CD14-positive monocyte (primary cell): ENCODE measurements around the gene KIRREL3. TPM values are rescaled to one million over a fixed set of nuclear protein-coding genes. Genes with fewer than 3 reads are reported as not detected.

Source experiments
- DNase-seq, 3 donors: peaks; one replicate each; pipeline ENCODE4 v3.0.0-alpha.2; 2011 to 2022
- H2AFZ ChIP-seq: 2 replicates; pipeline ENCODE4 v1.6.0; 2012; ENCODE audit warnings: mild to moderate bottlenecking, low read depth, low read length, inconsistent platforms; ENCODE audit not compliant: insufficient read depth, poor library complexity, severe bottlenecking
- H3K27ac ChIP-seq, 2 donors: 1 replicate in 1 of 2; 2 replicates in 1 of 2; pipeline ENCODE4 v1.5.1; 2012 to 2013; ENCODE audit warnings: low read length in 2 of 2, control low read depth in 1 of 2, inconsistent platforms in 1 of 2, low read depth in 1 of 2, mild to moderate bottlenecking in 1 of 2
- H3K27me3 ChIP-seq, 2 donors: one replicate each; pipeline versions ENCODE4 v1.6.0 to v1.6.1; 2011 to 2013; ENCODE audit warnings: low read length in 2 of 2; ENCODE audit not compliant: control insufficient read depth in 2 of 2, insufficient read depth in 2 of 2
- H3K36me3 ChIP-seq, 2 donors: replicated peaks in 1 of 2; 1 replicate in 1 of 2; 2 replicates in 1 of 2; pipeline versions ENCODE4 v1.5.1 to v1.6.1; 2012 to 2013; ENCODE audit warnings: low read length in 2 of 2, control low read depth in 1 of 2, inconsistent platforms in 1 of 2, mild to moderate bottlenecking in 1 of 2; ENCODE audit not compliant: insufficient read depth in 2 of 2, control insufficient read depth in 1 of 2
- H3K4me1 ChIP-seq, 2 donors: 1 replicate in 1 of 2; 2 replicates in 1 of 2; pipeline versions ENCODE4 v1.5.1 to v1.6.1; 2012 to 2013; ENCODE audit warnings: low read length in 2 of 2, control low read depth in 1 of 2, inconsistent platforms in 1 of 2, mild to moderate bottlenecking in 1 of 2, moderate library complexity in 1 of 2; ENCODE audit not compliant: insufficient read depth in 2 of 2, control insufficient read depth in 1 of 2
- H3K4me2 ChIP-seq: replicated peaks from 2 replicates; pipeline ENCODE3; 2012; ENCODE audit warnings: low read length, moderate library complexity, mild to moderate bottlenecking; ENCODE audit not compliant: poor library complexity, severe bottlenecking; ENCODE audit errors: extremely low read depth
- H3K4me3 ChIP-seq, 3 experiments: fragments of 200-600 bp in 1 of 3; sonication (generic) in 1 of 3; replicated peaks in 1 of 3; 1 replicate in 2 of 3; 2 replicates in 1 of 3; pipeline ENCODE4 v1.5.1; 2011 to 2013; ENCODE audit warnings: low read length in 3 of 3, mild to moderate bottlenecking in 3 of 3, control low read depth in 2 of 3, low read depth in 2 of 3, inconsistent platforms in 1 of 3, moderate library complexity in 1 of 3
- H3K79me2 ChIP-seq: 2 replicates; pipeline ENCODE4 v1.6.0; 2012; ENCODE audit warnings: mild to moderate bottlenecking, control low read depth, inconsistent platforms, low read length, moderate library complexity; ENCODE audit not compliant: insufficient read depth
- H3K9ac ChIP-seq: 2 replicates; pipeline ENCODE4 v1.6.0; 2017; ENCODE audit warnings: low read length, mild to moderate bottlenecking; ENCODE audit not compliant: insufficient read depth, poor library complexity, severe bottlenecking
- H3K9me3 ChIP-seq, 2 donors: replicated peaks in 1 of 2; 1 replicate in 1 of 2; 2 replicates in 1 of 2; pipeline versions ENCODE4 v1.5.1 to v1.6.1; 2012 to 2013; ENCODE audit warnings: low read length in 2 of 2, control low read depth in 1 of 2; ENCODE audit not compliant: control insufficient read depth in 1 of 2, insufficient read depth in 1 of 2
- H4K20me1 ChIP-seq: 2 replicates; pipeline ENCODE4 v1.6.0; 2012; ENCODE audit warnings: mild to moderate bottlenecking, low read length, control low read depth, moderate library complexity; ENCODE audit not compliant: insufficient read depth
- H3K27ac Mint-ChIP-seq, 7 donors: one replicate each; pipeline ENCODE4 v1.8.0; 2020; ENCODE audit warnings: mild to moderate bottlenecking in 7 of 7, mixed read lengths in 7 of 7, moderate library complexity in 6 of 7, inconsistent platforms in 2 of 7
- H3K27me3 Mint-ChIP-seq, 3 donors: one replicate each; pipeline ENCODE4 v1.8.0; 2021 to 2022; ENCODE audit warnings: low read depth in 3 of 3, mild to moderate bottlenecking in 3 of 3, mixed read lengths in 3 of 3, moderate library complexity in 3 of 3, inconsistent platforms in 1 of 3
- H3K36me3 Mint-ChIP-seq, 2 donors: one replicate each; pipeline ENCODE4 v1.8.0; 2020; ENCODE audit warnings: mixed read lengths in 2 of 2, inconsistent platforms in 1 of 2, mild to moderate bottlenecking in 1 of 2
- H3K4me1 Mint-ChIP-seq: one replicate; pipeline ENCODE4 v1.8.0; 2020; ENCODE audit warnings: mild to moderate bottlenecking, mixed read lengths
- H3K4me3 Mint-ChIP-seq, 2 donors: one replicate each; pipeline ENCODE4 v1.8.0; 2020; ENCODE audit warnings: mild to moderate bottlenecking in 2 of 2, mixed read lengths in 2 of 2, moderate library complexity in 1 of 2
- H3K9me3 Mint-ChIP-seq, 7 donors: one replicate each; pipeline ENCODE4 v1.8.0; 2020 to 2022; ENCODE audit warnings: mixed read lengths in 7 of 7, mild to moderate bottlenecking in 6 of 7, moderate library complexity in 6 of 7, inconsistent platforms in 2 of 7
- WGBS: methylation state at CpG from one replicate; pipeline ENCODE4 v1.1.5; 2013; ENCODE audit warnings: missing lambda C conversion rate; ENCODE audit not compliant: insufficient coverage; 5-methylcytosine and 5-hydroxymethylcytosine counted together
- intact Hi-C, 2 donors: fragments of 100-400 bp; cut with micrococcal nuclease; formaldehyde crosslinking; loops; one replicate each; pipeline versions ENCODE4 v1.15.0 to v1.15.1; 2023
- polyA plus RNA-seq, 3 donors: library from polyadenylated mRNA; depleted of rRNA in 1 of 3; unstranded in 2 of 3; stranded (reverse) in 1 of 3; fragments of 300-500 nt in 2 of 3; fragments of >200 nt in 1 of 3; fragmentation: Illumina TruSeq in 2 of 3; gene quantifications; 1 replicate in 2 of 3; 2 replicates in 1 of 3; pipeline ENCODE4 v1.2.3, GENCODE V29; 2012 to 2021
- TF ChIP-seq, protein P1 (sequence below): fragments of 200-600 bp; IDR thresholded peaks from one replicate; pipeline ENCODE4 v1.8.0; 2022; ENCODE audit warnings: antibody characterized with exemption, mild to moderate bottlenecking

The KIRREL3 gene
- polyA plus RNA-seq, 3 donors, result not detected

DNA sequence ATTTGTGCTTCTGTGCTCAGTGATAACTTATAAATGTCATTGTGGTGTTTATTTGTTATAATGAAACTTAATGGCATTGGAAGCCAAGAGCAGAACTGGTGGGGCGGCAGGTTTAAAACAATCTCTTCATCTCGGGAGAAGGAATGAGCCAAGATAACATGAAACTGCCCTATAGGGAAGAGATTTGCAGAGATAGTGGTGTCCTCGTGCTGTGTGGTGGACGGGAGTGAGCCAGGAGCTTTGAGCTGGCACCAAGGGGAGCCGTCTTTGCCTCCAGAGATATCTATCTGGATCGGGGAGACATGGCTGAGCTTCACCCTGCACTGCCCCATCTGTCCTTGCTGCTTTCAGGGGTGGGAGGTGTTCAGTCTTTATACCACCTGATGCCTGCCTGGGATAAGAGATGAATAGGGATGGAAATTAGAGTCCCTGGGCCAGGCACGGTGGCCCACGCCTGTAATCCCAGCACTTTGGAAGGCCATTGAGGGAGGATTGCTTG lies 455.5 kb downstream of the KIRREL3 start:
- Histone ChIP-seq H3K4me1 (no peaks in the 10 kb centered on the region), H3K9me3 (no peaks in the 10 kb centered on the region), H3K4me3 (no peak overlapping the region), H3K27me3 (peaks cover 2 to 20% of the 10 kb centered on the region in 2 donors), H4K20me1 (no peaks in the 10 kb centered on the region), H2AFZ (no peak overlapping the region), H3K4me2 (no peak overlapping the region), H3K27ac (no peak overlapping the region), H3K9ac (no peak overlapping the region), H3K36me3 (no peaks in the 10 kb centered on the region), H3K79me2 (no peaks in the 10 kb centered on the region)
- Mint-ChIP-seq H3K27ac (no peak overlapping the region), H3K9me3 (peaks cover 0 to 3% (median 0%) of the 10 kb centered on the region in 7 donors), H3K4me1 (no peaks in the 10 kb centered on the region), H3K4me3 (no peak overlapping the region), H3K36me3 (no peaks in the 10 kb centered on the region), H3K27me3 (peaks cover 12 to 22% (median 17%) of the 10 kb centered on the region in 3 donors)
- intact Hi-C loops, result no loop called here
- DNase-seq, result no peak
- WGBS, result 94% methylated on average over 6 of the region's 8 CpGs
- TF ChIP-seq, protein P1, sequence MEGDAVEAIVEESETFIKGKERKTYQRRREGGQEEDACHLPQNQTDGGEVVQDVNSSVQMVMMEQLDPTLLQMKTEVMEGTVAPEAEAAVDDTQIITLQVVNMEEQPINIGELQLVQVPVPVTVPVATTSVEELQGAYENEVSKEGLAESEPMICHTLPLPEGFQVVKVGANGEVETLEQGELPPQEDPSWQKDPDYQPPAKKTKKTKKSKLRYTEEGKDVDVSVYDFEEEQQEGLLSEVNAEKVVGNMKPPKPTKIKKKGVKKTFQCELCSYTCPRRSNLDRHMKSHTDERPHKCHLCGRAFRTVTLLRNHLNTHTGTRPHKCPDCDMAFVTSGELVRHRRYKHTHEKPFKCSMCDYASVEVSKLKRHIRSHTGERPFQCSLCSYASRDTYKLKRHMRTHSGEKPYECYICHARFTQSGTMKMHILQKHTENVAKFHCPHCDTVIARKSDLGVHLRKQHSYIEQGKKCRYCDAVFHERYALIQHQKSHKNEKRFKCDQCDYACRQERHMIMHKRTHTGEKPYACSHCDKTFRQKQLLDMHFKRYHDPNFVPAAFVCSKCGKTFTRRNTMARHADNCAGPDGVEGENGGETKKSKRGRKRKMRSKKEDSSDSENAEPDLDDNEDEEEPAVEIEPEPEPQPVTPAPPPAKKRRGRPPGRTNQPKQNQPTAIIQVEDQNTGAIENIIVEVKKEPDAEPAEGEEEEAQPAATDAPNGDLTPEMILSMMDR, result no peak

DNA sequence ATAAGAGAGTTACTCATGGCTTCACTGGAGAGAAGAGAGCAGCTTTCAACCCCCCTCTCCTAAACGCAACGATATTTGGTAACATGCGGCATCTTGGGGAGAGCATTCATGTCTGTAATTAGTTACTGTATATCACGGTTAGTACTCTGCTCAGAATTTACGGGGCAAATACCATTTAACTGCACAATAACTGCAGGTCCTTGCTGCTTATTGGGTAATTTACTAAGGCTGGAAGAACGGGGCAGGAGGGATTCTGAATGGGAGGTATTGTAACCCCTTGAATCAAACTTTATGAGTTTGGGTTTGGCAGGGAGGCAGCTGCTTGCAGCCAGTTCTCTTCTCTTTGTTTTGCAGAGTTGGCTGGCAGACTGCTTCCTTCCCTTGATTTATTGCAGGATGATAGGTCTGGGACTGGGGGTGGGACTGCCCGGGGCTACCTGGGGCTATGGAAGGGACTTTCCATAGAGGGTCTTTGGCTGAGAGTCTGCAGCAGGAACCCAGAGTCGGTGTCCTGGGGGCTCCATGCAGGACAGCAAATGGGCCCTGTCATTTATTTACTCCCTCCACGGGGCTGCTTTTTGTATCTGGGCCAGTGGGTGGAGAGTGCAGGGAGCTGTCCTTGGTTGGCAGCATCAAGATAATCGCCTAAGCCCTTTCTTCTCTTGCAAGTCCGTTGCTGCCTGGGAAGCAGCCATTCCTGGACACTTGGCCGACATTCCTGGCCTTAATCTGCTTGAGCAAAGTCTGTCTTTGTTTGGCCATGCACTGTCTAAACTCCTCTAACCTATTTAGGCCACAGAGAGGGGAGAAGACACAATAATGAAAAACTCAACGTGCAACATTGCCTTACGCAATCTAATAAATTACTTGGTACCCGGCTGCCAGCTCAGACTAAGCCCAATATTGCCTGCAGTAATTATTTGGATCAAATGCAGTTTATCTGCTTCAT lies 456.2 kb downstream of the KIRREL3 start:
- Histone ChIP-seq H3K36me3 (no peaks in the 10 kb centered on the region), H3K4me1 (no peaks in the 10 kb centered on the region), H3K4me3 (no peak overlapping the region), H3K27ac (no peak overlapping the region), H4K20me1 (no peaks in the 10 kb centered on the region), H3K9ac (no peak overlapping the region), H3K4me2 (no peak overlapping the region), H3K27me3 (peaks cover 2 to 20% of the 10 kb centered on the region in 2 donors), H3K79me2 (no peaks in the 10 kb centered on the region), H2AFZ (no peak overlapping the region), H3K9me3 (no peaks in the 10 kb centered on the region)
- WGBS, result 6% methylated on average over 5 of the region's 15 CpGs
- TF ChIP-seq, protein P1, result no peak
- H3K4me3 Mint-ChIP-seq, result no peak overlapping the region
- DNase-seq, result no peak
- peaks cover 0 to 2% (median 0%) of the 10 kb centered on the region in 7 donors for H3K9me3 Mint-ChIP-seq
- no peaks in the 10 kb centered on the region for H3K36me3 Mint-ChIP-seq
- intact Hi-C loops, result no loop called here
- H3K4me1 Mint-ChIP-seq, result no peaks in the 10 kb centered on the region
- H3K27me3 Mint-ChIP-seq, result peaks cover 10 to 22% (median 17%) of the 10 kb centered on the region in 3 donors
- H3K27ac Mint-ChIP-seq, result no peak overlapping the region
